Erythroblast (primary cell): Measurements from ENCODE around the gene CTCF.
"Not testable (repeated sequence)": the region's sequence is repeated elsewhere in the genome, so short reads cannot be mapped to it uniquely, and the experiment has no call there.

Experiments used
- GATA1 ChIP-seq: IDR thresholded peaks from 2 replicates; pipeline ENCODE4 v1.6.1; 2011; ENCODE audit warnings: low read depth, mild to moderate bottlenecking, control low read depth, low read length, moderate library complexity
- POLR2A ChIP-seq: IDR thresholded peaks from 2 replicates; pipeline ENCODE4 v1.6.1; 2011; ENCODE audit warnings: mild to moderate bottlenecking, low read length

DNA sequence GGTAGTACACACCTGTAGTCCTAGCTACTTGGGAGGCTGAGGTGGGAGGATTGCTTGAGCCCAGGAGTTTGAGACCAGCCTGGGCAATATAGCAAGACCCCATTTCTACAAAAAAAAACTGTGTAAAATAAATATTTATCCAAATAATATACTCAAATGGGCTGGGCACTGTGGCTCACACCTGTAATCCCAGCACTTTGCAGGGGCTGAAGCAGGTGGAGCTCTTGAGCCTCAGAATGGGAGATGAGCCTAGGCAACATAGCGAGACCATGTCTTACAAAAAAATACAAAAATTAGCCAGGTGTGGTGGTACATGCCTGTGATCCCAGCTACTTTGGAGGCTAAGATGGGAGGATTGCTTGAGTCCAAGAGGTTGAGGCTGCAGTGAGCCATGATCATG is 48.4 kb upstream of the CTCF start:
- TF ChIP-seq POLR2A, GATA1: not testable (repeated sequence)
